Neural cell (in vitro differentiated cells): ENCODE measurements around the gene ADCY4. TPM values are rescaled to one million over a fixed set of nuclear protein-coding genes. Genes with fewer than 3 reads are reported as not detected.

Source experiments
- H2AFZ ChIP-seq: fragments of 200-600, 300-800 bp; sonication (generic), shearing (Covaris generic); 2 replicates; pipeline ENCODE4 v1.6.0; 2014; ENCODE audit warnings: low read depth, mild to moderate bottlenecking, antibody characterized with exemption, low read length, moderate library complexity
- H3F3A ChIP-seq: fragments of 200-600 bp; shearing (Covaris generic); 2 replicates; pipeline ENCODE4 v1.6.1; 2016; ENCODE audit warnings: mild to moderate bottlenecking, moderate library complexity, mixed read lengths, antibody characterized with exemption, low read length; ENCODE audit not compliant: insufficient read depth, poor library complexity, severe bottlenecking
- H3K27ac ChIP-seq: fragments of 200-600, 300-800 bp; sonication (generic), shearing (Covaris generic); 2 replicates; pipeline ENCODE4 v1.5.1; 2014; ENCODE audit warnings: mild to moderate bottlenecking, low read length, moderate library complexity
- H3K27me3 ChIP-seq: fragments of 300-800, 200-600 bp; sonication (generic), shearing (Covaris generic); 2 replicates; pipeline ENCODE4 v1.6.0; 2014; ENCODE audit warnings: mild to moderate bottlenecking, low read depth, low read length, moderate library complexity; ENCODE audit not compliant: insufficient read depth
- H3K36me3 ChIP-seq: fragments of 300-800, 200-600 bp; sonication (generic), shearing (Covaris generic); 2 replicates; pipeline ENCODE4 v1.5.1; 2014; ENCODE audit warnings: mild to moderate bottlenecking, antibody characterized with exemption, low read length, moderate library complexity; ENCODE audit not compliant: insufficient read depth
- H3K4me2 ChIP-seq: fragments of 300-800, 200-600 bp; sonication (generic), shearing (Covaris generic); 2 replicates; pipeline ENCODE4 v1.6.0; 2014; ENCODE audit warnings: mild to moderate bottlenecking, low read length
- H3K4me3 ChIP-seq: fragments of 300-800, 200-600 bp; sonication (generic), shearing (Covaris generic); 2 replicates; pipeline ENCODE4 v1.5.1; 2014; ENCODE audit warnings: mild to moderate bottlenecking, low read length, moderate library complexity
- H3K79me2 ChIP-seq: fragments of 200-600 bp; shearing (Covaris generic); replicated peaks from 2 replicates; pipeline ENCODE4 v1.6.0; 2014; ENCODE audit warnings: mild to moderate bottlenecking, low read length, moderate library complexity; ENCODE audit not compliant: insufficient read depth
- H3K9ac ChIP-seq: fragments of 300-800, 200-600 bp; sonication (generic), shearing (Covaris generic); 2 replicates; pipeline ENCODE4 v1.6.1; 2016; ENCODE audit warnings: mild to moderate bottlenecking, low read length, mixed read lengths
- H3K9me2 ChIP-seq: fragments of 200-600 bp; shearing (Covaris generic); 2 replicates; pipeline ENCODE4 v1.6.1; 2016; ENCODE audit warnings: mild to moderate bottlenecking, low read length, mixed read lengths; ENCODE audit not compliant: insufficient read depth
- H3K9me3 ChIP-seq: fragments of 200-600, 300-800 bp; sonication (generic), shearing (Covaris generic); 2 replicates; pipeline ENCODE4 v1.6.1; 2016; ENCODE audit warnings: mild to moderate bottlenecking, mixed run types, low read length, moderate library complexity, mixed read lengths
- H4K20me1 ChIP-seq: fragments of 200-600 bp; shearing (Covaris generic); 2 replicates; pipeline ENCODE4 v1.6.1; 2016; ENCODE audit warnings: mild to moderate bottlenecking, mixed run types; ENCODE audit not compliant: insufficient read depth
- EP300 ChIP-seq: fragments of 450-650 bp; conservative IDR thresholded peaks from 2 replicates; pipeline ENCODE4 v1.6.1; 2014; ENCODE audit warnings: antibody characterized with exemption, mild to moderate bottlenecking, moderate library complexity; ENCODE audit not compliant: poor library complexity, severe bottlenecking
- EZH2 ChIP-seq: fragments of 200-600, 300-800 bp; shearing (Covaris generic), sonication (generic); IDR thresholded peaks from 2 replicates; pipeline ENCODE4 v1.6.1; 2014; ENCODE audit warnings: antibody characterized with exemption, low read length, borderline replicate concordance, mild to moderate bottlenecking; ENCODE audit not compliant: insufficient read depth, poor library complexity, severe bottlenecking
- MXI1 ChIP-seq: fragments of 450-650 bp; conservative IDR thresholded peaks from 2 replicates; pipeline ENCODE4 v1.6.1; 2014; ENCODE audit warnings: antibody characterized with exemption, mild to moderate bottlenecking; ENCODE audit not compliant: poor library complexity, severe bottlenecking
- POLR2AphosphoS5 ChIP-seq: IDR thresholded peaks from 2 replicates; pipeline ENCODE4 v1.6.1; 2012
- RAD21 ChIP-seq: fragments of 450-650 bp; conservative IDR thresholded peaks from 2 replicates; pipeline ENCODE4 v1.6.1; 2014; ENCODE audit warnings: antibody characterized with exemption, mild to moderate bottlenecking, moderate library complexity
- REST ChIP-seq: IDR thresholded peaks from 2 replicates; pipeline ENCODE4 v1.6.1; 2012; ENCODE audit warnings: borderline replicate concordance
- SMC3 ChIP-seq: fragments of 450-650 bp; conservative IDR thresholded peaks from 2 replicates; pipeline ENCODE4 v1.6.1; 2014; ENCODE audit warnings: antibody characterized with exemption, mild to moderate bottlenecking, moderate library complexity; ENCODE audit not compliant: poor library complexity
- TAF1 ChIP-seq: IDR thresholded peaks from 2 replicates; pipeline ENCODE4 v1.6.1; 2012; ENCODE audit warnings: low read depth
- polyA plus RNA-seq: library from polyadenylated mRNA; depleted of rRNA; stranded (reverse); fragments of >200 nt; gene quantifications from 2 replicates; pipeline ENCODE4 v1.2.3, GENCODE V29; 2014
- TF ChIP-seq, protein P1 (sequence below): fragments of 450-650 bp; IDR thresholded peaks from 2 replicates; pipeline ENCODE4 v1.5.1; 2014; ENCODE audit warnings: antibody characterized with exemption, mild to moderate bottlenecking, moderate library complexity; ENCODE audit not compliant: poor library complexity, severe bottlenecking

ADCY4 gene
- polyA plus RNA-seq, 1 donor from 2014 or later = not detected

GRCh38 chr14:24361326-24361725 is 26.5 kb upstream of the ADCY4 start:
- Histone ChIP-seq H3K27ac (no peak overlapping the region), H3K9me3 (no peaks in the 10 kb centered on the region), H3K4me2 (no peak overlapping the region), H4K20me1 (no peaks in the 10 kb centered on the region), H3K27me3 (peaks cover 13% of the 10 kb centered on the region), H3K36me3 (no peaks in the 10 kb centered on the region), H3K79me2 (no peaks in the 10 kb centered on the region), H3K9me2 (no peaks in the 10 kb centered on the region), H3K4me3 (no peak overlapping the region), H3F3A (no peaks in the 10 kb centered on the region), H2AFZ (no peak overlapping the region), H3K9ac (no peak overlapping the region)
- TF ChIP-seq TAF1 (no peak), EP300 (no peak), RAD21 (no peak), REST (no peak), SMC3 (no peak), MXI1 (no peak), POLR2AphosphoS5 (no peak), EZH2 (no peak)
- TF ChIP-seq, protein P1, sequence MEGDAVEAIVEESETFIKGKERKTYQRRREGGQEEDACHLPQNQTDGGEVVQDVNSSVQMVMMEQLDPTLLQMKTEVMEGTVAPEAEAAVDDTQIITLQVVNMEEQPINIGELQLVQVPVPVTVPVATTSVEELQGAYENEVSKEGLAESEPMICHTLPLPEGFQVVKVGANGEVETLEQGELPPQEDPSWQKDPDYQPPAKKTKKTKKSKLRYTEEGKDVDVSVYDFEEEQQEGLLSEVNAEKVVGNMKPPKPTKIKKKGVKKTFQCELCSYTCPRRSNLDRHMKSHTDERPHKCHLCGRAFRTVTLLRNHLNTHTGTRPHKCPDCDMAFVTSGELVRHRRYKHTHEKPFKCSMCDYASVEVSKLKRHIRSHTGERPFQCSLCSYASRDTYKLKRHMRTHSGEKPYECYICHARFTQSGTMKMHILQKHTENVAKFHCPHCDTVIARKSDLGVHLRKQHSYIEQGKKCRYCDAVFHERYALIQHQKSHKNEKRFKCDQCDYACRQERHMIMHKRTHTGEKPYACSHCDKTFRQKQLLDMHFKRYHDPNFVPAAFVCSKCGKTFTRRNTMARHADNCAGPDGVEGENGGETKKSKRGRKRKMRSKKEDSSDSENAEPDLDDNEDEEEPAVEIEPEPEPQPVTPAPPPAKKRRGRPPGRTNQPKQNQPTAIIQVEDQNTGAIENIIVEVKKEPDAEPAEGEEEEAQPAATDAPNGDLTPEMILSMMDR = no peak

DNA sequence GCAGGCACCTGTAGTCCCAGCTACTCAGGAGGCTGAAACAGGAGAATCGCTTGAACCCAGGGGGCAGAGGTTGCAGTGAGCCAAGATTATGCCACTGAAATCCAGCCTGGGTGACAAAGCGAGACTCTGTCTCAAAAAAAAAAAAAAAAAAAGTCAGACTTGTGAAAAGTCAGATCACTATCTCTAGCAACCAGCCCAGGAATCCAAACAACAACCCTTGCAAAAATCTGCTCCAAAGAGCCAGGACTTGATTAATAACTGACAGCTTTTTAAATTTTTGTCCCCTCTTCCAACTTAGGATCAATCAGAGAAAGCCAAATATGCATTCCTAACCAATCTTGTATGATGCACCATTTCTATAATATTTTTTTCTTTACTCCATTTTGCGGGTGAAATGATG is 25.4 kb upstream of the ADCY4 start:
- peaks cover 7% of the 10 kb centered on the region for H3K27me3 ChIP-seq
- no peaks in the 10 kb centered on the region for H3F3A ChIP-seq
- no peak for TF ChIP-seq SMC3
- no peak for TF ChIP-seq RAD21
- TF ChIP-seq MXI1 = no peak
- no peak for TF ChIP-seq REST
- TF ChIP-seq, protein P1 = no peak
- no peak for TF ChIP-seq EZH2
- no peak for TF ChIP-seq EP300
- H3K9ac ChIP-seq = no peak overlapping the region
- H3K9me3 ChIP-seq = no peaks in the 10 kb centered on the region
- no peaks in the 10 kb centered on the region for H3K79me2 ChIP-seq
- no peaks in the 10 kb centered on the region for H4K20me1 ChIP-seq
- H2AFZ ChIP-seq = no peak overlapping the region
- no peak overlapping the region for H3K27ac ChIP-seq
- no peaks in the 10 kb centered on the region for H3K9me2 ChIP-seq
- no peaks in the 10 kb centered on the region for H3K36me3 ChIP-seq
- no peak overlapping the region for H3K4me2 ChIP-seq
- no peak overlapping the region for H3K4me3 ChIP-seq
